Panc1 (cell line): ENCODE data around the gene DENND11. TPM values are rescaled to one million over a fixed set of nuclear protein-coding genes. Genes with fewer than 3 reads are reported as not detected.

Source experiments
- ATAC-seq: fragments of 200-7000 bp; cut with Tn5 transposase; 2 replicates; pipeline ENCODE4 v1.9.1; 2020; ENCODE audit warnings: mild to moderate bottlenecking, moderate library complexity
- BruUV-seq: library from RNA; stranded (reverse); fragments of 400-500 nt; replicated peaks from 2 replicates; lab custom pipeline; 2021; lab: Mats Ljungman, UMichigan
- CTCF ChIA-PET: fragments of 300-600 bp; sonication (Branson Sonifier 250); formaldehyde crosslinking; loops from one replicate; lab custom pipeline; 2022; ENCODE audit warnings: antibody characterized with exemption; lab: Charles Lee
- POLR2A ChIA-PET: fragments of 300-600 bp; sonication (Branson Sonifier 250); formaldehyde crosslinking; loops from one replicate; lab custom pipeline; 2022; ENCODE audit warnings: antibody characterized with exemption; lab: Charles Lee
- DNase-seq: peaks from one replicate; pipeline ENCODE4 v3.0.0-alpha.2; 2010; ENCODE audit warnings: low read depth, low spot score
- H3K27ac ChIP-seq: 2 replicates; pipeline ENCODE4 v1.5.1; 2011; ENCODE audit warnings: mild to moderate bottlenecking, low read length, inconsistent platforms
- H3K27me3 ChIP-seq: fragments of 200-500 bp; sonication (Bioruptor generic); 2 replicates; pipeline ENCODE4 v1.6.0; 2014; ENCODE audit warnings: low read length, inconsistent platforms; ENCODE audit not compliant: control insufficient read depth, insufficient read depth
- H3K36me3 ChIP-seq: fragments of 200-500 bp; sonication (Bioruptor generic); 2 replicates; pipeline ENCODE4 v1.5.1; 2014; ENCODE audit warnings: inconsistent platforms, mild to moderate bottlenecking, low read length, moderate library complexity; ENCODE audit not compliant: control insufficient read depth, insufficient read depth
- H3K4me1 ChIP-seq: 2 replicates; pipeline ENCODE4 v1.5.1; 2011; ENCODE audit warnings: inconsistent platforms, mild to moderate bottlenecking, low read length, moderate library complexity; ENCODE audit not compliant: control insufficient read depth, insufficient read depth
- H3K4me3 ChIP-seq, 2 experiments: 2 replicates each; pipeline ENCODE4 v1.5.1; 2011 to 2012; ENCODE audit warnings: low read depth in 2 of 2, low read length in 2 of 2, mild to moderate bottlenecking in 2 of 2, inconsistent platforms in 1 of 2, moderate library complexity in 1 of 2
- H3K9me3 ChIP-seq: fragments of 200-500 bp; sonication (Bioruptor generic); 2 replicates; pipeline ENCODE4 v1.5.1; 2014; ENCODE audit warnings: low read depth, mild to moderate bottlenecking, inconsistent platforms, low read length, moderate library complexity; ENCODE audit not compliant: control insufficient read depth, insufficient read depth
- CTCF ChIP-seq: fragments of 450-650 bp; IDR thresholded peaks from 2 replicates; pipeline ENCODE4 v1.5.1; 2017; ENCODE audit warnings: mild to moderate bottlenecking
- POLR2AphosphoS5 ChIP-seq: IDR thresholded peaks from 2 replicates; pipeline ENCODE4 v1.6.1; 2012; ENCODE audit warnings: mild to moderate bottlenecking, low read depth, low read length, moderate library complexity
- SIN3A ChIP-seq: IDR thresholded peaks from 2 replicates; pipeline ENCODE4 v1.6.1; 2012; ENCODE audit warnings: low read depth, mild to moderate bottlenecking, low read length, moderate library complexity, borderline replicate concordance; ENCODE audit not compliant: insufficient read depth
- TCF7L2 ChIP-seq: IDR thresholded peaks from 2 replicates; pipeline ENCODE4 v1.6.1; 2011; ENCODE audit warnings: mild to moderate bottlenecking, low read depth, low read length, inconsistent platforms
- in situ Hi-C: cut with HindIII; loops from 2 replicates; pipeline ENCODE4 v1.10.0; 2016; ENCODE audit warnings: low sequenced_read_pairs, low pct_unique_long_range_greater_than_20kb
- intact Hi-C: fragments of 100-400 bp; cut with micrococcal nuclease; formaldehyde crosslinking; loops from one replicate; pipeline ENCODE4 v1.10.0; 2022; ENCODE audit not compliant: unreplicated experiment
- total RNA-seq: library from RNA; stranded (reverse); gene quantifications from one replicate; pipeline ENCODE4 v1.2.1, GENCODE V29; 2021; ENCODE audit not compliant: unreplicated experiment
- TF ChIP-seq, protein P1 (sequence below), 2 experiments: IDR thresholded peaks; 2 replicates each; pipeline ENCODE4 v1.6.1; 2011 to 2012; ENCODE audit warnings: low read depth in 2 of 2, control low read depth in 1 of 2, low read length in 1 of 2, mild to moderate bottlenecking in 1 of 2, moderate library complexity in 1 of 2; ENCODE audit not compliant: insufficient read depth in 1 of 2

Gene DENND11
- total RNA-seq, 1 experiment from 2014 or later, result 10.4 TPM

DNA sequence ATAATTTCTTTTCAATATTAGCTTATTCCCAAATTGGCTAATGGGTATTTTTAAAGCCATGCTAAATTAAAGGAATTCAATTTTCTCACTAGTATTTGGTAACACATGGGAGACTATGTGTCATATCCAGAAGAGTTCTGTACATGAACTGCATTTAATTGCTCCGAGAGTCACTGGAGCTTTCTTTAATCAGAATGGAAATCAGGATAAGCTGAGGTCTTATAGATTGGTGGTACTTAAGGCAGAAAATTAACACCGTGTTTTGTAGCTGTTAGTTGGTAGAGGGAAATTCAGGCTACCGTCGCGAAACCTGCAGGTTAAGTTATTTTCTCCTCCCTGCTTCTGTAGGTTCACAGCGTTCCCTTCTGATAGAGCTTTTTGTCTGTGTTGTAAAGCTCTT is 6.4 kb upstream of the DENND11 start, which contains the start of gene WEE2:
Gene WEE2, plus strand, starts transcription at position 3 of the 400 bp plus-strand sequence. CDS start 406 bp downstream, outside the sequence.
- no peaks in the 10 kb centered on the region for H3K9me3 ChIP-seq
- ChIA-PET POLR2A (interaction anchor here (0.6 kb wide), 1 partner anchor 440 kb away, joined by 3 read pairs; no protein-coding TSS in a partner anchor), CTCF (interaction anchor here (0.8 kb wide), 1 partner anchor 30 kb away, joined by 4 read pairs; the partner anchor contains the start of gene SSBP1)
- H3K4me3 ChIP-seq, result no peak within 1 kb of the TSS
- no peak within 1 kb of the TSS for H3K27ac ChIP-seq
- H3K36me3 ChIP-seq, result no peaks in the 10 kb centered on the region
- TF ChIP-seq, protein P1, sequence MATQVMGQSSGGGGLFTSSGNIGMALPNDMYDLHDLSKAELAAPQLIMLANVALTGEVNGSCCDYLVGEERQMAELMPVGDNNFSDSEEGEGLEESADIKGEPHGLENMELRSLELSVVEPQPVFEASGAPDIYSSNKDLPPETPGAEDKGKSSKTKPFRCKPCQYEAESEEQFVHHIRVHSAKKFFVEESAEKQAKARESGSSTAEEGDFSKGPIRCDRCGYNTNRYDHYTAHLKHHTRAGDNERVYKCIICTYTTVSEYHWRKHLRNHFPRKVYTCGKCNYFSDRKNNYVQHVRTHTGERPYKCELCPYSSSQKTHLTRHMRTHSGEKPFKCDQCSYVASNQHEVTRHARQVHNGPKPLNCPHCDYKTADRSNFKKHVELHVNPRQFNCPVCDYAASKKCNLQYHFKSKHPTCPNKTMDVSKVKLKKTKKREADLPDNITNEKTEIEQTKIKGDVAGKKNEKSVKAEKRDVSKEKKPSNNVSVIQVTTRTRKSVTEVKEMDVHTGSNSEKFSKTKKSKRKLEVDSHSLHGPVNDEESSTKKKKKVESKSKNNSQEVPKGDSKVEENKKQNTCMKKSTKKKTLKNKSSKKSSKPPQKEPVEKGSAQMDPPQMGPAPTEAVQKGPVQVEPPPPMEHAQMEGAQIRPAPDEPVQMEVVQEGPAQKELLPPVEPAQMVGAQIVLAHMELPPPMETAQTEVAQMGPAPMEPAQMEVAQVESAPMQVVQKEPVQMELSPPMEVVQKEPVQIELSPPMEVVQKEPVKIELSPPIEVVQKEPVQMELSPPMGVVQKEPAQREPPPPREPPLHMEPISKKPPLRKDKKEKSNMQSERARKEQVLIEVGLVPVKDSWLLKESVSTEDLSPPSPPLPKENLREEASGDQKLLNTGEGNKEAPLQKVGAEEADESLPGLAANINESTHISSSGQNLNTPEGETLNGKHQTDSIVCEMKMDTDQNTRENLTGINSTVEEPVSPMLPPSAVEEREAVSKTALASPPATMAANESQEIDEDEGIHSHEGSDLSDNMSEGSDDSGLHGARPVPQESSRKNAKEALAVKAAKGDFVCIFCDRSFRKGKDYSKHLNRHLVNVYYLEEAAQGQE (IDR thresholded peaks at IDR 0.05; ENCODE audit: insufficient read depth in 1 of 2, low read depth in 2 of 2, low read length in 1 of 2), result no peak
- TF ChIP-seq POLR2AphosphoS5, result no peak
- no peak for TF ChIP-seq TCF7L2
- TF ChIP-seq CTCF, result no peak
- H3K27me3 ChIP-seq, result peaks cover 8% of the 10 kb centered on the region
- no TSS peak for BruUV-seq
- DNase-seq, result no peak
- in situ Hi-C loops, result no loop called here
- H3K4me1 ChIP-seq, result no peaks in the 10 kb centered on the region
- intact Hi-C loops, result no loop called here
- no peak for ATAC-seq

GRCh38 chr7:141706239-141707064 is 4.5 kb upstream of the DENND11 start:
- CTCF ChIA-PET, result no interaction called here
- Histone ChIP-seq H3K9me3 (no peaks in the 10 kb centered on the region), H3K36me3 (no peaks in the 10 kb centered on the region), H3K27me3 (peaks cover 10% of the 10 kb centered on the region), H3K27ac (no peak overlapping the region), H3K4me3 (no peak overlapping the region), H3K4me1 (peaks cover 3% of the 10 kb centered on the region; the same call in 1 of the 2 replicates)
- DNase-seq, result no peak
- POLR2A ChIA-PET, result no interaction called here
- no peak for TF ChIP-seq CTCF
- no peak for TF ChIP-seq POLR2AphosphoS5
- TF ChIP-seq SIN3A, result no peak
- TF ChIP-seq, protein P1 (IDR thresholded peaks at IDR 0.05; ENCODE audit: insufficient read depth in 1 of 2, low read depth in 2 of 2, low read length in 1 of 2), result no peak
- TF ChIP-seq TCF7L2, result no peak
- no peak for ATAC-seq
- in situ Hi-C loops, result no loop called here
- BruUV-seq, result no TSS peak
- intact Hi-C loops, result no loop called here
